ENCODE measurements around the gene BRCC3. TPM values are rescaled to one million over a fixed set of nuclear protein-coding genes. Genes with fewer than 3 reads are reported as not detected.
A peak's percentile ranks its signal among the peaks of the same experiment; 100 is the strongest.

BRCC3 gene
- polyA plus RNA-seq, 1 donor (not counting 4 experiments of a cell fraction or from before 2014, with no cell fraction given): 24.8 TPM

DNA sequence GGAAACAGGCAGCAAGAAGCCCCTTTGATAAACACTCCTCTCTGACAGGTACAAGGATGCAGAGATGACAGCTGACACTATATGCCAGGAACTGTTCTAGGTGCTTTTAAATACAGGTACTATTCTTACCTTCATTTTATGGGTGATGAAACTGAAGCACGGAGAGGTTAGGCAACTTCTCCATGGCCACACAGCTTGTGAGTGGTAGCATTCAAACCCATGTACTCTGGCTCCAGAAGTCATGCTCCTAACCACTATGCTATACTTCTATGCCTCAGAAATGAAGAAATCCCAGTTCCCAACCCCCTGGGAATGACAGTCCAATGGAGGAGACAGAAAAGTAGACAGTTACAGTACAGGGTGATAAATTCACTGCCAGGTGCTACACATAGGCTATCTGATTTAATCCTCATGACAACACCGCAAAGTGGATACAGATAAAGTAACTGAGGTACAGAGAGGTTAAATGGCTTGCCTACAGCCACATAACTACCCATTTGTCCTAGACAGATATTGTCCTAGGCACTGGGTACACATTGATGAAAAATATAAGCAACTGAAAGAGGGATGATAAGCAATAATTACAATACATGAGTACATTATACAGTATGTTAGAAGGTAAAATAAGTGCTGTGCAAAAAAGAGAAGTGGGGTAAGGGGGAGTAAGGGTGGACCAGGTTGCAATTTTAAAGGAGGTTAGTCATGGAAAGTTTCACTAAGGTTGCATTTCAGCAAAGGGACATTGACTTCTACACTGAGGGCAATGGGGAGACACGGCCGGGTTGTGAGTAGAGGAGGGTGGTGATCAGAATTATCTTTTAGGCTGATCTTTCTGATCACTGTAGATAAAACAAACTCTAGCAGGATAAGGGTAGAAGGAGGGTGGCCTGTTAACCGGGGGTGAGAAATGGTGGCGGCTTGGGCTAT, 47.1 kb upstream of the BRCC3 start:
- no peak for FAIRE-seq
- no peaks in the 10 kb centered on the region for H4K20me1 ChIP-seq (ENCODE audit: control insufficient read depth, extremely low read depth, insufficient read depth, low read length)

DNA sequence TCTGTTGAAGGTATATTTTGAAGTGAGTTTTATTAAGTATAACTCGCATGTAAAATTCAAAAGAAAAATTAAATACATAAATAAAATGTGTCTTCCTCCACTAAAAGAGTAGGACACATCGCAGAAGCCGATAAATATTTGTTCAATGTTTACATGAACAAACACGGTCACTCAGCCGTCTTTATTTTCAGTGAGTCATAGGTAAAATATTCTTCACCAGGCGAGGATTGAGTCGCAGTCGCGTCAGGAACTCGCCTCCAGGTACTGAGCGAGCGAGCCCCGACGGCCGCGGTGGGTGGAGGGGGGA, 44.9 kb upstream of the BRCC3 start:
- Histone ChIP-seq H3K4me1 (ENCODE audit: control insufficient read depth, extremely low read depth, insufficient read depth, low read length) (peaks cover 5% of the 10 kb centered on the region), H3K9ac (ENCODE audit: control insufficient read depth, extremely low read depth, insufficient read depth, low read length) (peak overlapping the region; percentile 92), H3K36me3 (ENCODE audit: control insufficient read depth in 2 of 2, extremely low read depth in 1 of 2, insufficient read depth in 2 of 2, low read length in 2 of 2) (no peaks in the 10 kb centered on the region), H3K4me2 (ENCODE audit: control insufficient read depth, extremely low read depth, insufficient read depth, low read depth, low read length) (no peak overlapping the region), H4K20me1 (ENCODE audit: control insufficient read depth, extremely low read depth, insufficient read depth, low read length) (no peaks in the 10 kb centered on the region), H2AFZ (ENCODE audit: control insufficient read depth, low read length) (no peak overlapping the region), H3K27me3 (ENCODE audit: control insufficient read depth, extremely low read depth, insufficient read depth, low read length) (no peaks in the 10 kb centered on the region), H3K27ac (ENCODE audit: control insufficient read depth, insufficient read depth, low read length) (peak overlapping the region; percentile 16), H3K9me3 (ENCODE audit: control insufficient read depth, low read depth, low read length) (no peaks in the 10 kb centered on the region), H3K79me2 (ENCODE audit: control insufficient read depth, insufficient read depth, low read length) (peaks cover 12% of the 10 kb centered on the region), H3K4me3 (ENCODE audit: control insufficient read depth in 2 of 3, extremely low read depth in 1 of 3, insufficient read depth in 2 of 3, low read depth in 1 of 3, low read length in 3 of 3) (peak overlapping the region in 2 of 3 experiments; percentile 47 to 67), H3K9me1 (ENCODE audit: control insufficient read depth, extremely low read depth, insufficient read depth, low read length) (no peaks in the 10 kb centered on the region)
- FAIRE-seq (no peak), DNase-seq (ENCODE audit: low read depth, low spot score) (no peak)
- TF ChIP-seq EZH2 (IDR thresholded peaks at IDR 0.05; ENCODE audit: low read length): no peak
- TF ChIP-seq, protein P1, sequence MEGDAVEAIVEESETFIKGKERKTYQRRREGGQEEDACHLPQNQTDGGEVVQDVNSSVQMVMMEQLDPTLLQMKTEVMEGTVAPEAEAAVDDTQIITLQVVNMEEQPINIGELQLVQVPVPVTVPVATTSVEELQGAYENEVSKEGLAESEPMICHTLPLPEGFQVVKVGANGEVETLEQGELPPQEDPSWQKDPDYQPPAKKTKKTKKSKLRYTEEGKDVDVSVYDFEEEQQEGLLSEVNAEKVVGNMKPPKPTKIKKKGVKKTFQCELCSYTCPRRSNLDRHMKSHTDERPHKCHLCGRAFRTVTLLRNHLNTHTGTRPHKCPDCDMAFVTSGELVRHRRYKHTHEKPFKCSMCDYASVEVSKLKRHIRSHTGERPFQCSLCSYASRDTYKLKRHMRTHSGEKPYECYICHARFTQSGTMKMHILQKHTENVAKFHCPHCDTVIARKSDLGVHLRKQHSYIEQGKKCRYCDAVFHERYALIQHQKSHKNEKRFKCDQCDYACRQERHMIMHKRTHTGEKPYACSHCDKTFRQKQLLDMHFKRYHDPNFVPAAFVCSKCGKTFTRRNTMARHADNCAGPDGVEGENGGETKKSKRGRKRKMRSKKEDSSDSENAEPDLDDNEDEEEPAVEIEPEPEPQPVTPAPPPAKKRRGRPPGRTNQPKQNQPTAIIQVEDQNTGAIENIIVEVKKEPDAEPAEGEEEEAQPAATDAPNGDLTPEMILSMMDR (optimal IDR thresholded peaks at IDR 0.05 in 1 of 3, IDR thresholded peaks at IDR 0.05 in 1 of 3, conservative IDR thresholded peaks at IDR 0.05 in 1 of 3; ENCODE audit: extremely low read depth in 1 of 3, insufficient read depth in 2 of 3, low read length in 3 of 3): no peak
- dilution Hi-C loops (cut with MboI; ENCODE audit: extremely low pct_ligation_motif_present, low sequenced_read_pairs): no loop called here

More for the DNA sequence above, 47.1 kb upstream of the BRCC3 start:
- no peaks in the 10 kb centered on the region for H3K9me1 ChIP-seq (ENCODE audit: control insufficient read depth, extremely low read depth, insufficient read depth, low read length)
- no peak for DNase-seq (ENCODE audit: low read depth, low spot score)
- no peak overlapping the region for H3K27ac ChIP-seq (ENCODE audit: control insufficient read depth, insufficient read depth, low read length)
- H3K4me1 ChIP-seq (ENCODE audit: control insufficient read depth, extremely low read depth, insufficient read depth, low read length): peaks cover 5% of the 10 kb centered on the region
- TF ChIP-seq EZH2 (IDR thresholded peaks at IDR 0.05; ENCODE audit: low read length): no peak
- TF ChIP-seq, protein P1 (optimal IDR thresholded peaks at IDR 0.05 in 1 of 3, IDR thresholded peaks at IDR 0.05 in 1 of 3, conservative IDR thresholded peaks at IDR 0.05 in 1 of 3; ENCODE audit: extremely low read depth in 1 of 3, insufficient read depth in 2 of 3, low read length in 3 of 3): no peak
- H3K9ac ChIP-seq (ENCODE audit: control insufficient read depth, extremely low read depth, insufficient read depth, low read length): no peak overlapping the region
- H3K36me3 ChIP-seq (ENCODE audit: control insufficient read depth in 2 of 2, extremely low read depth in 1 of 2, insufficient read depth in 2 of 2, low read length in 2 of 2): no peaks in the 10 kb centered on the region
- dilution Hi-C loops (cut with MboI; ENCODE audit: extremely low pct_ligation_motif_present, low sequenced_read_pairs): no loop called here
- no peaks in the 10 kb centered on the region for H3K27me3 ChIP-seq (ENCODE audit: control insufficient read depth, extremely low read depth, insufficient read depth, low read length)
- no peak overlapping the region for H2AFZ ChIP-seq (ENCODE audit: control insufficient read depth, low read length)
- H3K4me2 ChIP-seq (ENCODE audit: control insufficient read depth, extremely low read depth, insufficient read depth, low read depth, low read length): no peak overlapping the region
- H3K79me2 ChIP-seq (ENCODE audit: control insufficient read depth, insufficient read depth, low read length): peaks cover 7% of the 10 kb centered on the region
- H3K9me3 ChIP-seq (ENCODE audit: control insufficient read depth, low read depth, low read length): no peaks in the 10 kb centered on the region
- no peak overlapping the region for H3K4me3 ChIP-seq (ENCODE audit: control insufficient read depth in 2 of 3, extremely low read depth in 1 of 3, insufficient read depth in 2 of 3, low read depth in 1 of 3, low read length in 3 of 3)
